SK-N-MC (cell line): ENCODE measurements around the gene ZNF277.

Source experiments
- EZH2 ChIP-seq: fragments of 200-600 bp; sonication (generic); IDR thresholded peaks from one replicate; pipeline ENCODE4 v1.6.1; 2017; ENCODE audit warnings: antibody characterized with exemption
- POLR2AphosphoS5 ChIP-seq: IDR thresholded peaks from 2 replicates; pipeline ENCODE4 v1.6.1; 2012; ENCODE audit warnings: mild to moderate bottlenecking, low read depth, low read length, borderline replicate concordance

GRCh38 chr7:112197322-112197721 lies 9.2 kb upstream of the ZNF277 start:
- TF ChIP-seq POLR2AphosphoS5 (no peak), EZH2 (no peak)
